Hematopoietic multipotent progenitor cell treated with erythropoietin and hydrocortisone succinate and interleukin-3 and kit ligand, for 17 days (in vitro differentiated cells): ENCODE results near the gene BARHL1.

Source experiments
- DNase-seq: peaks from one replicate; pipeline ENCODE4 v3.0.0-alpha.2; 2015; ENCODE audit warnings: low spot score

BARHL1 gene

GRCh38 chr9:132587592-132587955 is 5.2 kb downstream of the BARHL1 start:
- no peak for DNase-seq

DNA sequence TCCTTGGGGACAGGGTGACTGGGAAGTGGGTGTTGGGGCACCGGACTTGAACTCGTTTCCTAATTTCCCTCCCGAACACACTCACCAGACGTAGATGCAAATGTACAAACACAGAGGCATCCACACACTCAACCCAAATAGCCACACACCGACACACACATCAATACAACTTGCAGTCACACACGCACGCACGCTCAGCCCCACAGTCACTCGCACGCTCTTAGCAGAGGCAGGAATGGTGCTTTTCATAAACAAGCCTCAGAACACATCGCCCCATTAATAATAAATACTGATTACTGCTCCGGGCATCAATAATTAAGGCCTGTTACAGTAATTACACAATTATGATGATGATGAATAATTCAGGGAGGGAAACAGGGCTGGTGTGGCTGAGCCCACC is 5.7 kb downstream of the BARHL1 start:
- DNase-seq: no peak

GRCh38 chr9:132588501-132589147 is 6.2 kb downstream of the BARHL1 start:
- DNase-seq: no peak

DNA sequence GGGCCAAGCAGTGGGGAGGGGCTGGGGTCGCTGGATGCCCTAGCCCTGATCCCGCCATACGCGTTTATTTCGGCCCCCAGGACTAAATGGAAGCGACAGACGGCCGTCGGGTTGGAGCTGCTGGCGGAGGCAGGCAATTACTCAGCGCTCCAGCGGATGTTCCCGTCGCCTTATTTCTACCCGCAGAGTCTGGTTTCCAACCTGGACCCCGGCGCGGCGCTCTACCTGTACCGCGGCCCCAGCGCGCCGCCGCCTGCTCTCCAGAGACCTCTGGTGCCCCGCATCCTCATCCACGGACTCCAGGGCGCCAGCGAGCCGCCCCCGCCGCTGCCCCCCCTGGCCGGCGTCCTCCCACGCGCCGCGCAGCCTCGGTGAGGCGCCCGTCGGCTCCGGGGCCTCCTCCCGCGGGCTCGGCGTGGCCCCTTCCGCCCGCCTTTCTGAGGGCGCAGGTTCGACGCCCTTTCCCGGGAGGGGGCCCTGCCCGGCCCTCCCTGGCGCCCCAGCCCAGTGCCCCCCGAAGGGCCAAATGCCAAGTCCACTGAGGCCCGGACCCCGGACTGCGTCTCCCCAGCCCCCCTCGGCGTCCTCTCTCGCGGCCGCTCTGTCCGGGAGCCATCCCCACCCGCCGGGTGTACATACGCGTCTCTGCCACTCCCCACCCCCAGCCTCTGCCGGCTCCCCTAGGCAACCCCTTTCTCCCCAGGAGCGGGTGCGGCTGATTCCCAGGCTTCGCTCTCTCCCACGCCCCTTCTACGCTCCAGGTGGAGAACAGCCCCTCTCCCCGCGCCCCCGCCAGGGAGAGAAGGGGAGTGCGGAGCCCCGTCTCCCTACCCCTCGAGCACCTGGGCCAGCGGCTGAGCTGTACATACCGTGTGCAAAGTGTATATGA is 7.0 kb downstream of the BARHL1 start:
- no peak for DNase-seq

DNA sequence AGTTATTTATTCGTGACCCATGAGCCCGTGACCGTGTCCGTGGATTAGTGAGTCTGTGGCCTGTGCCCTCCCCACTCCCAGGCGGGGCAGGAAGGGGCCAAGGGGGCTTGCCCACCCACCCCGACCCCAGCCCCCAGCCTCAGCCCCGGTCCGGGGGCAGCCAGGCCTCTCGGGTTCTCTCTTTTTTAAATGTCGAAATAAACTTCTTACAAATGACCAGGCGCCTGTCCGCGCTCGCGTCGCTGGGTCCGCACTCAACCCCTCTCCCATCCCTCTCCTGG is 7.6 kb downstream of the BARHL1 start:
- no peak for DNase-seq

DNA sequence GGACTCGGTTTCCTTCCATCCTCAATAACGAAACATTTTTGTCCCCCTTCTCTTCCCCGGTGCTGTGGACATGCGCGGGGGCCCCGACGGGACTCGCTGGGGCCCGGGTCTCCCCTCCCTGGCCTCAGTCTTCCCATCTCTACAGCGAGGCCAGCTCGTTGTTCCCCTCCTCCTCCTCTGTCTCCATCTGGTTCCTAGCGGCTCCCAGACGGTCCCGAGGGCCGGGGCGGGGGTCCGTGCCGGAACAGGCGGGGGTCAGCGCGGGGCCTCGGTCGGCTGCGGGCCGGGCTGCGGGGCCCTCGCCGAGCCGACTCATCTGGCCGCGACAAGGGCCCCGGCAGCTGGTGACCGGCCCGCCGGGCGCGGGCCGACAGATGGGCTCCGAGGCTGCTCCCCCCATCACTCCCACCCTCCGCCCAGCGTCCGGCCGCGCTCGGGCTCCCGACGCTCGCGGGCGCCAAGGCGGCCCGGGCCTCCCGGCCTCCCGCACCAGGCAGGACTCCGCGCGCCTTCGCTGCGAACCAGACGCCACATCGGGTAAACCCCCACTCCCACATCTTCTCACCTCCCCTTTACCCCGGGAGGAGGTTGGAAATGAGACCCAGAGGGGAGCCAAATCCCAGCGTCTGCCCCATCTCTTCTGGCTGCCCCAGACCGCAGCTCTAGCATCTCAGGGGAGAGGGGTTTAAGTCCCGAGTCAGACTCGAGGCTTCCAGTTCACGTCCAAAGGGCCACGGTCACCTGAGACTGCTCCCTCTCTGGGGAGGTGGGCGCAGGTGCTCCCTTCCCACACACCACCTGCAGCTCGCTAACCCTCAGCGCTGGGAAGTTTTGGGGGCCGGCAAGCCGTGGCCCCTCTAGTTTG is 8.1 kb downstream of the BARHL1 start:
- DNase-seq: no peak

DNA sequence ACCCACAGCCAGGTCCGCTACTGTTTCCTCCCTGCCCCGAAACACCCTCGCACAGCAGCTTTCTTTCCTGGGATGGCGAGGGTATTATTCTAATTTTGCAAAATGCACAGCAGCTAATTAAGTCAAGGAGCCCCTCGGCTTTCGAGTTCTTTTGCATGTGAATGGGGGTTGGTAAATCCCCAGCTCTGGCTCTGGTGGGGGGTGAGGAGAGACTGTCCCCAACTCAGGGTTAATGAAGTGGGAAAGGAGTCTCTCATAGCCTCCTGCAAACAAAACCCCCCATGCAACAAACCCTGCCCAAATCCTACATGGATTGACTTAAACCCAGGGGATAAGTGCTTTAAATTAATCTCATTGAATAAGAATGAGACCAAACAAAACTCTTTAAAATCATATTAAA is 8.8 kb downstream of the BARHL1 start:
- DNase-seq: no peak

DNA sequence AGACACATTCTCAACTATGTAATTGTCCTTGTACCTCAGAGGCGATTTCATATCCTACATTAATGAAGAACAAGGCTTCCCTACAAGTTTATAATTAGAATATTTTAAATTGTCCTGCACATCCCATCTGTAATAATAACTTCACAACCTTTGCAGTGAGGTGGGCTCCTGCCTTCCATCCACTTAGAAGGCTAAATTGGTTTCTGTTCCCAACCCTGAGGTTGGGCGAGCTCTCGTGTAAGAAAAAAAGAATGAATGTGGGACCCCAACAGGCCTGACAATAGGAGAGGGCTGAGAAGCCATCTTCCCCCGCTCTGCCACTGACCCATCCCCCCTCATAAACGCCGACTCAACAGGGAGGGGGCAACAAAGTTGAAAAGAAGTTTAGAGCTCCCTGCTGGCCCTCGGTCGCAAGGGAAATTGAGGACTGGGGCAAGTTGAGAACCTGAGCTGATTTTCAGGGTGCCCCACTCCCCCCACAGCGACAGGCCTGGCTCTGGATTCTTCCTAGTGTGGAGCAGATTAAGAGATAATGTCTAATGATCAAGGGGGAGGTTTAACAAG is 9.4 kb downstream of the BARHL1 start:
- no peak for DNase-seq

- no peak for DNase-seq
Measured at GRCh38 chr9:132592451-132592850, 10.0 kb downstream of the BARHL1 start.

DNA sequence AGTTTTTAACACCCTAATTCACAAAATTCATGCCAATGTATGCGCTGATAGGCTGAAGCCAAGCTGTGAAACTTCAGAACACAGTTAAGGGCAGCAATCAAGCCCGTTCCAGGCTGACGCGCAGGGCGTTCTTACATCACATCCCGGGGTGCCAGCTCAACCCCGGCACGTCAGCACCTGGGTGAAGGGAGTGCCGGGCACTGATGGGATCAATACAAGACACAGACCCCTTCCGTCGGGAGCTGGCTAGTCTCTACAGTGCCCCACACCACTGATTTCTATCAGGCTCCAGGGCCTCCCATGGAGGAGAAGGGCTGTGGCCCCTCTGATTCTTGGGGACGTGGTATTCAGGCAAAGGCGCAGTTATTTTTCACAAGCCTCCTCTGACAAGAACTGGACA is 12.0 kb downstream of the BARHL1 start:
- no peak for DNase-seq

- DNase-seq: no peak
Measured at GRCh38 chr9:132595319-132595718, 12.9 kb downstream of the BARHL1 start.

DNA sequence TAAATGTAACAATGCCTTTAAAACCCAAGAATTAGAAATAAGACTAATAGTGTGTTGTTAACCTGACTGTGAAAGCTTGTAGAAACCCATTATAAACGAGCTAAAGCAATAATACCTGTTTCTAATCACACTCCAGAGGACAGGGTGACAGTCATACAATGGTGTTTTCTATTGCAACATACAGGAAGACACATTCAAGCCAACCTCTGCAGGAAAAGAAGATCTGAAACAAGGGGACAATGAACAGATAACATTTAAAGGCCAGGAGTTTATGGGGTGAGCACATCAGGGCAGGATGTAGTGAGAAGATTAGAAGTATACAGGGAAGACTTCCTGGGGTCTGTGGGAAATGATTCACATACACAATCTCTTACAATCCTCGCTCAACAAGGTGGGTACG is 13.8 kb downstream of the BARHL1 start:
- DNase-seq: no peak

GRCh38 chr9:132597073-132597775 is 14.8 kb downstream of the BARHL1 start:
- no peak for DNase-seq

GRCh38 chr9:132600326-132600984 is 18.0 kb downstream of the BARHL1 start:
- no peak for DNase-seq

- DNase-seq: no peak
Measured at GRCh38 chr9:132602207-132602606, 19.8 kb downstream of the BARHL1 start.

GRCh38 chr9:132605387-132605786 is 23.0 kb downstream of the BARHL1 start:
- no peak for DNase-seq

DNA sequence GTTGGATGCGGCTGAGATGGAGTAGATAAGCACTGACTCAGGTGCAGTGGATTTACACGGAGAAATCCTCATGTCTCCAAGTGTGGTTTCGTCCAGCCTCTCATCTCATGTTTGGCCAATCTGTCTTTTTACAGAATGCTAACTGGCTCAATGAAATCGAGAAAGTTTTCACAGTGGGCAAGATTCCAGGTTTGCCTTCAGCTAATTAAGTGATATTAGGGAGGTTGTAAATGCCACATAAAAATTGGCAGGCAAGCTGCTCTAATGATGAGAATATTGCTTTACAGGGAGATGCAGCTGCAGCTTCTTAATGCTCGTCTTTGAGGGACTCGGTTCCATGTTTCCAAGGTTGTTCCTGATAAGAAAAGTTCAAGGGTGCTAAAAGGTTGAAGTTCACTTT is 23.7 kb downstream of the BARHL1 start:
- no peak for DNase-seq

- DNase-seq: no peak
Measured at GRCh38 chr9:132609184-132609583, 26.8 kb downstream of the BARHL1 start.

GRCh38 chr9:132609829-132610228 is 27.4 kb downstream of the BARHL1 start:
- DNase-seq: no peak

- DNase-seq: no peak
Measured at GRCh38 chr9:132610661-132611060, 28.3 kb downstream of the BARHL1 start.

GRCh38 chr9:132614324-132614723 is 31.9 kb downstream of the BARHL1 start:
- DNase-seq: no peak
